Omental fat pad (tissue), 4 donors: ENCODE results near the gene CECR2. TPM values are rescaled to one million over a fixed set of nuclear protein-coding genes. Genes with fewer than 3 reads are reported as not detected.

Experiments used
- ATAC-seq: fragments of 150-250 bp; one replicate; pipeline ENCODE4 v1.9.1; 2016; ENCODE audit warnings: mild to moderate bottlenecking, moderate library complexity; ENCODE audit not compliant: low FRiP score
- DNase-seq: peaks from one replicate; pipeline ENCODE4 v3.0.0-alpha.2; 2019; ENCODE audit warnings: low spot score
- CTCF ChIP-seq, 3 donors: fragments of 450-650 bp; IDR thresholded peaks; one replicate each; pipeline ENCODE4 v1.5.1; 2016 to 2017; ENCODE audit warnings: antibody characterized with exemption in 3 of 3, mild to moderate bottlenecking in 3 of 3, moderate library complexity in 2 of 3
- total RNA-seq, 4 donors: library from RNA; depleted of rRNA; stranded (reverse); fragments of >200 nt; gene quantifications; one replicate each; pipeline ENCODE4 v1.1.0, GENCODE V29; 2016

Gene CECR2
- total RNA-seq, 4 donors from 2014 or later = 0.24 to 3.9 (median 0.70) TPM

DNA sequence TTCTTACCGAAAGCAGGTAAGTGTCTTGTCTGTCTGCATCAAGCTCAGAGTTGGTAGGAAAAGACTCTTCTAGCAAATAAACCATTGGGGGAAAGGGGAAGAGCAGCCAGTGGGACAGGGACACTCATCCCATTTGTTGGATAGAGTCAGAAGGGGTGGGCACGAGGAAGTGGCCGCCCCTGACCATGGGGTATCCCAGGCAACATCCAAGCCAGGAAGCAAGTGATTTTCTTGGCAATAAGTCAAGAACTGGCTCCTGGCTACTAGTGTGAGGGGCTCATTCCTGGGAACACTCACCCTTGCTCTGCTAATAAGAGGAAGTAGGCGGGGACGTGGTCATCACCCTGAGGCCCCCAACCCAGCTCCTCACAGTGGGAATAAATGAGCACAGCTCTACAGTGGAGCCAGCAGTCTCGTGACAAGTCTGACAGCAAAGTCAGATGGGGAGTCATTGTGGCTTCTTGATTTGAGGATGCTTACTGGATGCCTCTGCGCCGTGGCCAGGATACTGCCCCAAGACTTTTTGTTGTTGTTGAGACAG, 200.8 kb downstream of the CECR2 start:
- TF ChIP-seq CTCF (IDR thresholded peaks at IDR 0.05) = no peak
- DNase-seq (no peak), ATAC-seq (peak; percentile 55)

- no peak for TF ChIP-seq CTCF (IDR thresholded peaks at IDR 0.05)
- DNase-seq (peak; percentile 57), ATAC-seq (peak; percentile 86)
Observed at GRCh38 chr22:17570851-17571631, 201.8 kb downstream of the CECR2 start.

DNA sequence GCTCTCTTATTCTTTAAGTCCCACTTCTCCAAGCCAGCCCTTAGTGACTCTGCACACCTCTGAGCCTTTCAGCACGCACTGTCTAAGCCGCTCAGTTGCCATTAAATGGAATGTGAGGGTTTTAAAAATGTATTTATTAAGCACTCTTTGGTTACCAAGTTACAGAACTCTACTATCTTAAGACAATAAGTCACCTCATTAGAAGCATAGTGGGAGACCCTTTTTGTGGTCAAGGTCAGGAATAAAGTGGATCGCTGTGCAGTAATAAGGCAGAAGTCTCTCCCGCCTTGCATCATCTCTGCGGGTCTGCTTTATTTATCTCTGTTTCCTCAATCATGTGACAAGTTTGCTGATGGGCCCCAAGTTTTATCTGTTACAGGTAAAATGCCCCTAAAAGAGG, 205.9 kb downstream of the CECR2 start:
- no peak for DNase-seq
- ATAC-seq = no peak
- no peak for TF ChIP-seq CTCF (IDR thresholded peaks at IDR 0.05)

- no peak for ATAC-seq
- TF ChIP-seq CTCF (IDR thresholded peaks at IDR 0.05) = no peak
- DNase-seq = no peak
Observed at GRCh38 chr22:17575681-17576080, 206.4 kb downstream of the CECR2 start.

- no peak for DNase-seq
- ATAC-seq = no peak
- no peak for TF ChIP-seq CTCF (IDR thresholded peaks at IDR 0.05)
Observed at GRCh38 chr22:17576470-17576869, 207.2 kb downstream of the CECR2 start.

DNA sequence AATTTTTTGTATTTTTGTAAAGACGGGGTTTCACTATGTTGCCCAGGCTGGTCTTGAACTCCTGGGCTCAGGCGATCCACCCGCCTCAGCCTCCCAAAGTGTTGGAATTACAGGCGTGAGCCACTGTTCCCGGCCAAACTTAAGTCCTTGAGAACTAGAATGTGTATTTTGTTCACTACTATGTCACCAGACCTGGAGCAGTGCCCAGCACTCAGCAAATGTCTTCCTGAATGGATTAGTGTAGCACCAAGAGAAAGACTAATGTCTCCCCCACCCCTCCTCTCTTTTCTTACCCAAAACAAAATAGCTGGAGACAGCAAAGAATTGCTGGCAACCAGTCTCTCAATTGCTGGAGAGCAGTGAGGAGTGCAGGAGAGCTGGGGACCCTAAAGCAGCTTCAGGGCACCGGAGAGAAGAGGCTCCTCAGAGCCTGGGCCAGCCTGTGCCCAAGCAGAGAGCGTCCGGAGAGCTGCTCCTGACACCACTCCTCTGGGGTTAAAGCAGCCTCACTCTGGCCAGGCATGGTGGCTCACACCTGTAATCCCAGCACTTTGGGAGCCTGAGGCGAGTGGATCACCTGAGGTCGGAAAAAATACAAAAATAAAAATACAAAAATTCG, 209.0 kb downstream of the CECR2 start:
- ATAC-seq (peak; percentile 11), DNase-seq (no peak)
- TF ChIP-seq CTCF (IDR thresholded peaks at IDR 0.05) = no peak
